ENCODE results near the gene DCUN1D1.

DCUN1D1 gene

DNA sequence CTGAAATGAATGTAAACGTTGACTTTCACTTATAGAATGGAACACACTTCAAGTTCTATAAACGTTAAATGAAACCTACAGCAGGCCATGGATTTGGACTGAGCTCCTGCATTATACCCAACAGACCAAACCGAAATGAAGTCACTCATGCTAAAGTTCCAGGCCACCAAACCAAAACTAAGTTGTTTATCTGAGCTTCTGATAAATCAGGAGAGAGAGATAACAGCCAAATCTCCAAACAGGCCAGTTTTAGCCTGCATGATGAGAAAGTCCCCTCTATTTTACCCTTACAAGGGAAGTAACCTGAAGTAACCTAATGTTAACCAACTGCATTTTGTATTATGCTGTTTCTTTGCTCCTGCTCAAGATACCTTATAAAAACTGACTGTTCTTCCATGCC lies 44.5 kb downstream of the DCUN1D1 start:
- DNase-seq = no peak

DNA sequence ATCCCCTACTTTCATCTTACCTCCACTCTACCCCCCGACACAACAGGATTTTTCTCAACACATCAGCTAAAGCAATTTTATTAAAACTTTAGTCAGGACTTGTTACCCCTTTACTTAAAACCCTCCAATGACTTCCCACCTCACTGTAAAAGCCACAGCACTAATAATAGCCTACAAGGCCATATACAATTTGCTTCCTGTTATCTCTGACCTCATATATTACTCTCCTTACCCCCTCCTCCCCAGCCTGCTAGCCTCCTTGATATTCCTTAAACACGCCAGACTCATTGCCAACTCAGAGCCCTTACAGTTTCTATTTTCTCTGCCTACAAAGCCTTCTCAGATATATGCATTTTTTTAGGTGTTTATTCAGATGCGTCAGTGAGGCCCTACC lies 54.4 kb downstream of the DCUN1D1 start:
- DNase-seq = no peak

- no peak for DNase-seq
These were observed 54.9 kb downstream of the DCUN1D1 start for GRCh38 chr3:182925330-182925943.

DNA sequence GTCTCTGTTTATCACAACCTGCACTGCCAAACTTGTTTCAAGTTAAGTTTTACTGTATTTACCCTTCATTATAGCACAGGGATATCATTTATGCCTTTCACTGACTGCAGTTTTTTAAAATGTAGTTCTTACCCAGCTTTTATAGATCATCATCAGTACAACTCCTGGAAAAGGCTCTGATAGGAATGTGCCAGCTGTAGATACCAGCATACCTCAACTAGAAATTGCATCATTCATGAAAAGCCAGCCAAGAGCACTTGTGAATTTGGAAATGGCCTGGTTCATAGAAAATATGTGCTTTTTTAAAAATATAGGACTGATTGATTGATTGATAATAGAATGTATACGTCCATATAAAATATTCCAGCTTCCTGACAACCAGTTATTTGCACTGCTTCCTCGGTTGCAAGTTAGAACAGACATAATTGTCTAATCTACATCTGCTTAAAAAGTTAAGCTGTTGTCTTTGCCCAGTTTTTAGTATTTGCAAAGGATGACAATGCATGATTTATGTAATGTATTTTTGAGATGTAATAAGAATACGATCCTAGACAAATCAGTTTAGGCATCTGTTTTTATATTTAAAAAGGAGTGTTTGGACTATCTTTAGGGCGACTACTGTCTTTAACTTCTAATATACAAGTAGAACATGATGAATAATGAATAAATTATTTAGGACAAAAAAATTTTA lies 58.5 kb downstream of the DCUN1D1 start:
- DNase-seq = no peak

DNA sequence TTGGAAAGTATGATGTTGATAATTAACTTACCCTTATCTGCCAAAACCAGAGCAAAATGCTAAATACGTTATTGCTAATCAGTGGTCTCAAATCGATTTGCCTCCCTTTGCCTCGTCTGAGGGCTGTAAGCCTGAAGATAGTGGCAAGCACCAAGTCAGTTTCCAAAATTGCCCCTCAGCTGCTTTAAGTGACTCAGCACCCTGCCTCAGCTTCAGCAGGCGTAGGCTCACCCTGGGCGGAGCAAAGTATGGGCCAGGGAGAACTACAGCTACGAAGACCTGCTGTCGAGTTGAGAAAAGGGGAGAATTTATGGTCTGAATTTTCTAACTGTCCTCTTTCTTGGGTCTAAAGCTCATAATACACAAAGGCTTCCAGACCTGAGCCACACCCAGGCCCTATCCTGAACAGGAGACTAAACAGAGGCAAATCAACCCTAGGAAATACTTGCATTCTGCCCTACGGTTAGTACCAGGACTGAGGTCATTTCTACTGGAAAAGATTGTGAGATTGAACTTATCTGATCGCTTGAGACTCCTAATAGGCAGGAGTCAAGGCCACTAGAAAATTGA lies 59.7 kb downstream of the DCUN1D1 start:
- DNase-seq = no peak

GRCh38 chr3:182919866-182920357 lies 60.4 kb downstream of the DCUN1D1 start:
- DNase-seq = no peak

DNA sequence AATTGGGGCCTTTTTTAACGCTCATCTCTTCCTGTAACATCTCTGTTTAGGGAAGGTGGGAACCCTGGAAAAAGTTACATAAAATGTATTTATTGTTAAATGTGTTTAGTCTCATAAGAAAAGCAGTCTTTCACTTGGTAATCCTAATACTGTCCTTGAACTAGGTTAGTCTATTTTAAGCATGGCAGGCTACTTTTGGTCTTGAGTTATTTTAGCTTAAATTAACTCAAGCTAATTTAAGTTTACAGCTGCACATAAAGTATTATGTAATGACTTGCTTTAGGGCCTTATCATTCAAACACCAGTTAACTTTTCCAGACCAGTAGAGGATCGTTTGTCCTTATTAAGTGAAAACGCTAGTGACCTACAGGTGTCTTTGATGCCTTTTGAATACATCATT lies 63.2 kb downstream of the DCUN1D1 start:
- no peak for DNase-seq

GRCh38 chr3:182914341-182914740 lies 66.0 kb downstream of the DCUN1D1 start:
- DNase-seq = no peak

- DNase-seq = no peak
These were observed 66.4 kb downstream of the DCUN1D1 start for GRCh38 chr3:182913889-182914288.

GRCh38 chr3:182912474-182912873 lies 67.9 kb downstream of the DCUN1D1 start:
- DNase-seq = no peak

- DNase-seq = no peak
These were observed 68.6 kb downstream of the DCUN1D1 start for GRCh38 chr3:182911782-182912111.

DNA sequence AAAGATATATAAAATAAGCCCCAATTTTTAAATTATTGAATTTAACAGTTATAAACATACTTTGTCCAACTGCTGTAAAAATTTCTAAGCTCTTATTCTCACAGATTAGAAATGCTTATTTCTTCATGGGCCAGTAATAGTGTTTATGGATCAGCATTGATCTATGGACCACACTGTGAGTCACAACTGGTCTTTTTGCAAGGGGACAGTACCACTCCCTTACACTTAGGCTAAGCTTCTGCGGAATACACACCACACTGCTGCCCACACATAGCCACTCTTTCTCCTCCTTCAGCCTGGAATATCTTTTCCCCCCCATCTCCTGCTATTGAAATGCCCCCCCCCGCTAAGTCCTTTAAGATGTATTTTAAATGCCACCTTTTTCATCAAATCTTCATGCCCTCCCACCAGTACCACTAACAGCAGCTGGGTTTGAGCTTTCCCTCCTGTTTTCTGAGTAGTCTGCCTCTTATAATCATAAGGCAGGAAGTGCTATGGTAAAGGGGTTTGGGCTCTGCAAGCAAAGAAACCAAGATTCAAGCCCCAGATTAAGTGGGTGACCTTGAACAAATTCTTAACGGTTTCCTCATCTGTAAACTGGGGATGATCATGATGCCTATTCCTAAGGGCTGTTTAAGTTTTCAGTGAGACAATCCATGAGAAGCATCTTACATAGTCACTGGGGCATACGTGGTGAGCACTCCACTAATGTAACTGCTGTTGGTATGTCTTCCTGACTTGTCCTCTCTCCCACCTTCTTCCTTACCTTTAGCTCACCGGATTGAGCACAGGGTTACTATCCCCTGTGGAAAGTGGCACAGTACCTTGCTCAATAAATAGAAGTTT lies 69.2 kb downstream of the DCUN1D1 start:
- no peak for DNase-seq

DNA sequence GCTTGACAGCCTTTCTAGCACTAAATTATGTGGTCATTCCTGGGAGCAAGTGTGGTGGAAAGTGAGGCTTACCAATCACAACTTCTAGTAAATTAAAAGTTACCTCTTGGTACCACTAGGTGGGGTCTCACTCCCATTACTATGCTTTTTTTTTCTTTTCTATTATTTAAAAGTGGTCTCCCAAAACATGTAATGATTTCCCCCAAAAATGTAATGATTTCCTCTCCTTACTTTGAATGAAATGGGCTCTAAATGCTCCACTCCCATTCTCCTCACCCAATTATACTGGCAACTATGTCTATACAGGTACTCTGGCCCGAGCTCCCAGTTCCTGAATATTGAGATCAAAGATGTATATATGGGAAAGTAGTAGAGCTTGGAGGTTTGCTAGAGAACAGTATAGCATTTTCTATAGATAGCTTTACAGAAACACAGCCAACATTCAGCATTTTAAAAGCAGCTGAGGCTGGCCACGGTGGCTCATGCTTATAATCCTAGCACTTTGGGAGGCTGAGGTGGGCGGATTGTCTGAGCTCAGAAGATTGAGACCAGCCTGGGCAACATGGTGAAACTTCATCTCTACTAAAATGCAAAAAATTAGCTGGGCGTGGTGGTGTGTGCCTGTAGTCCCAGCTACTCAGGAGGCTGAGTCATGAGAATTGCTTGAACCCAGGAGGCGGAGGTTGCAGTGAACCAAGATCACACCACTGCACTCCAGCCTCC lies 70.9 kb downstream of the DCUN1D1 start:
- DNase-seq = peak; percentile 14

DNA sequence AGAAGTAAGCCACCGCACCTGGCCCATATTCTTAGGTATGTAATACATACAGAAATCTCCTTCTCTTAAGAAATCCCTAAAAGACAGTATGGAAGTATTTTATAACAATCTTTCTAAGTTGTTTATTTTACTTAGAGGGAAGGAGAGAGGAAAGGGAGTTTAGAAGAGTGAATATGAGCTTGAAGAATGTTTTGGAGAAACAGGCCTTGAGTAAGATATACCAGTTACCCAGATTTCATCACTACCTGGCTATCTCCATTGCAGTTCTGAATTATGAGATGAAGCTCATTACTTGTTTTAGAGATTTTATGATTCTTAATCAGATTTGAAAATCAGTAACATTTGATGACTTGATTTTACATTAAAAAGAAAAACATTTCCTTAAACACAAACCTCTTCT lies 71.9 kb downstream of the DCUN1D1 start:
- DNase-seq = no peak

DNA sequence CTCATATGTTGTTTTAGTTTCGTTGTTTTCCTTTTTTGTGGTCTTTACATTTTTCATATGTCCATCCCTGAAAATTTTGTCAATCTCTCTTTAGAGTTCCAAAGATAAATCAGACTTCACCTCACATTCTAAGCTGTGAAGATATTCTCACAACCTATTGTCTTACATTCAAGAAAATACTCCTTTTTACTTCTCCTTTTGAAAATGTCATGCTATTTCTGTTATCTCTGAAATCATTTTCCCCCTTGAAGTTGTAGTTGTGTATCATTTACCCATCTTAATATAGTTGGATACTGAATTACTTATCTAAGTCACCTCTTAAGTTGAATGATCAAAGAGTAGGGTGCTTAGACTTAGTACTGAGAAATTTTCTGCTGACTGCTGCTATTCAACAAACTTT lies 74.3 kb downstream of the DCUN1D1 start:
- DNase-seq = no peak

DNA sequence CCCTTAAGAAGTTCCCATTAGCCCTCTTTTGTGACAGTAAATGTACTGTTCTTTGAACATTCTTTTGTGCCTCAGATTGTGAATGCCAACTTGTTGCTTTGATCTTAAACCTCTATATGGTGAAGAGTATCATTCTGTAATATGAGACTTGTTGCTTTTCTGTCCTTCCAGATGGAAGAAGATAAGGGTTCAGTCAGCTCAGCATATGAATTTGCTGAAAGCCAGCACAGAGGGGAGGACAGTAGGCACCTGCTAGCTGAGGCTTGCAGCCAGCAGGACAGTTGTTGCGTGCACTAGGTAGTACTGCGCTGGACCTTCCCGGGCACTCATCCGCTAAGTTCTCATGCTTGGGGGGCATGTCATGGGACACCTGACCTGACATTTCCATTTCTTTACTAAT lies 74.7 kb downstream of the DCUN1D1 start:
- no peak for DNase-seq

DNA sequence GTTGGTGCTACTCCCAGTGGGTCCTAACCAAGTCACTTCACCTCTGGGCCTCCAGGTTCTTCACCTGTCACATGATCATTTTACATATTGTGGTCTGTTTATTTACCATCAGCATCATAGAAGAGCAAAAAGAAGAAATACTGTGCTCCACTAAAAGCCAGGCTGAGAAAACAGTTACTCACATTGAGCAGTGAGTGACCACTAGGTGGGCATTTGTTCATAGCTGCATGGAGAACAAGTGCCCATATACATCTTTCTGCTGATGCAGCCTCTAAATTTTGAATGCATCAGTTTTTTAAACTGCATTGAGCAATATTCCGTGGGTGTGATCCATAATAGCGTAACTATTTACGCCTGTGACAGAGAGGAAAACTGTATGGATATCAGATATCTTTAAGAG lies 76.2 kb downstream of the DCUN1D1 start:
- DNase-seq = no peak

- DNase-seq = no peak
These were observed 78.1 kb downstream of the DCUN1D1 start for GRCh38 chr3:182902236-182902635.

GRCh38 chr3:182896553-182896952 lies 83.8 kb downstream of the DCUN1D1 start:
- no peak for DNase-seq

- no peak for DNase-seq
These were observed 84.7 kb downstream of the DCUN1D1 start for GRCh38 chr3:182895513-182896112.

DNA sequence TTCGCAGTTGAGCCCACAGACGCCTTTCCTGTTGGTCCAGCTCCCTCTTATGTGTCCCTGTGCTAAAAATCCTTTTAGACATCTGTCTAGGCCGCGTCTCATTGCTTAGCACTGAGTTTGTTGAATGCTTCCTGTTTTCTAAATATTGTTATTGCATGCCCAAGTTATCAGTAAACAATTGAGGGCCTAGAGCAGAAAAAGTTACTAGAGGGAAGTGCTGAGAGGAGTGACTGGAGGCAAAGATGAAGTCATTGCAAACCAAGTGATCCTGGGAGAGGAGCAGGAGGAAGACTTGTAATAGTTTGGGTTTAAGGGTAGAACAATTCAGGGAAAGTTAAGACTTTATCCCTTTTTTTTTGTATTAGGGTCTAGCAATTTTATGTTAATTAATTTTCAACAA lies 88.1 kb downstream of the DCUN1D1 start:
- DNase-seq = no peak

- no peak for DNase-seq
These were observed 89.0 kb downstream of the DCUN1D1 start for GRCh38 chr3:182891364-182891763.

Measured in NCI-H1694 treated with DMSO at 0.1 percent for 48 hours (cell line).